Measurements from ENCODE around the gene SPAG4. TPM values are rescaled to one million over a fixed set of nuclear protein-coding genes. Genes with fewer than 3 reads are reported as not detected.

SPAG4 gene
- polyA plus RNA-seq, 3 donors: 0.12 to 0.51 TPM; not detected in 1

GRCh38 chr20:35575958-35576357 lies 39.7 kb upstream of the SPAG4 start:
- Mint-ChIP-seq H3K27ac (no peak overlapping the region), H3K36me3 (no peaks in the 10 kb centered on the region), H3K27me3 (ENCODE audit: low read depth in 3 of 3) (peaks cover 5 to 6% (median 6%) of the 10 kb centered on the region in 3 donors), H3K4me1 (no peaks in the 10 kb centered on the region), H3K4me3 (no peak overlapping the region), H3K9me3 (peaks cover 0 to 23% (median 17%) of the 10 kb centered on the region in 7 donors)
- H3K27ac ChIP-seq (ENCODE audit: low read depth in 1 of 2, low read length in 2 of 2): no peak overlapping the region
- H3K27me3 ChIP-seq (ENCODE audit: control insufficient read depth in 2 of 2, insufficient read depth in 2 of 2, low read length in 2 of 2): no peaks in the 10 kb centered on the region
- no peak overlapping the region for H3K9ac ChIP-seq (ENCODE audit: insufficient read depth, low read length, poor library complexity, severe bottlenecking)
- no peak overlapping the region for H3K4me3 ChIP-seq (replicated peaks in 1 of 3; ENCODE audit: low read depth in 2 of 3, low read length in 3 of 3)
- no peaks in the 10 kb centered on the region for H3K79me2 ChIP-seq (ENCODE audit: insufficient read depth, low read length)
- no peak overlapping the region for H2AFZ ChIP-seq (ENCODE audit: insufficient read depth, low read depth, low read length, poor library complexity, severe bottlenecking)
- no peaks in the 10 kb centered on the region for H3K36me3 ChIP-seq (replicated peaks in 1 of 2; ENCODE audit: control insufficient read depth in 1 of 2, insufficient read depth in 2 of 2, low read length in 2 of 2)
- no CpG with 5 or more reads among the region's 4 CpGs for WGBS (ENCODE audit: insufficient coverage)
- intact Hi-C loops (cut with micrococcal nuclease): no loop called here
- H3K4me1 ChIP-seq (ENCODE audit: control insufficient read depth in 1 of 2, insufficient read depth in 2 of 2, low read length in 2 of 2): no peaks in the 10 kb centered on the region
- no peak for TF ChIP-seq CTCF (IDR thresholded peaks at IDR 0.05)
- H3K9me3 ChIP-seq (replicated peaks in 1 of 2; ENCODE audit: control insufficient read depth in 1 of 2, insufficient read depth in 1 of 2, low read length in 2 of 2): peaks cover 5 to 6% of the 10 kb centered on the region in 2 donors
- no peak overlapping the region for H3K4me2 ChIP-seq (replicated peaks; ENCODE audit: extremely low read depth, low read length, poor library complexity, severe bottlenecking)
- H4K20me1 ChIP-seq (ENCODE audit: insufficient read depth, low read length): no peaks in the 10 kb centered on the region
- no peak for DNase-seq

- H3K27ac ChIP-seq (ENCODE audit: low read depth in 1 of 2, low read length in 2 of 2): no peak overlapping the region
- H3K4me3 Mint-ChIP-seq: no peak overlapping the region
- 86% methylated on average over 1 of the region's 3 CpGs for WGBS (ENCODE audit: insufficient coverage)
Measured at GRCh38 chr20:35576816-35577215, 38.8 kb upstream of the SPAG4 start.

More at GRCh38 chr20:35576816-35577215, 38.8 kb upstream of the SPAG4 start:
- H3K9ac ChIP-seq (ENCODE audit: insufficient read depth, low read length, poor library complexity, severe bottlenecking): no peak overlapping the region
- no peaks in the 10 kb centered on the region for H4K20me1 ChIP-seq (ENCODE audit: insufficient read depth, low read length)
- H3K4me3 ChIP-seq (replicated peaks in 1 of 3; ENCODE audit: low read depth in 2 of 3, low read length in 3 of 3): no peak overlapping the region
- no peaks in the 10 kb centered on the region for H3K4me1 ChIP-seq (ENCODE audit: control insufficient read depth in 1 of 2, insufficient read depth in 2 of 2, low read length in 2 of 2)
- no peaks in the 10 kb centered on the region for H3K36me3 ChIP-seq (replicated peaks in 1 of 2; ENCODE audit: control insufficient read depth in 1 of 2, insufficient read depth in 2 of 2, low read length in 2 of 2)
- intact Hi-C loops (cut with micrococcal nuclease): no loop called here
- Mint-ChIP-seq H3K27ac (no peak overlapping the region), H3K36me3 (no peaks in the 10 kb centered on the region), H3K9me3 (peaks cover 0 to 24% (median 18%) of the 10 kb centered on the region in 7 donors), H3K27me3 (ENCODE audit: low read depth in 3 of 3) (peaks cover 4 to 6% (median 5%) of the 10 kb centered on the region in 3 donors), H3K4me1 (no peaks in the 10 kb centered on the region)
- DNase-seq: no peak
- H3K4me2 ChIP-seq (replicated peaks; ENCODE audit: extremely low read depth, low read length, poor library complexity, severe bottlenecking): no peak overlapping the region
- no peaks in the 10 kb centered on the region for H3K27me3 ChIP-seq (ENCODE audit: control insufficient read depth in 2 of 2, insufficient read depth in 2 of 2, low read length in 2 of 2)
- TF ChIP-seq CTCF (IDR thresholded peaks at IDR 0.05): no peak
- peaks cover 5 to 8% of the 10 kb centered on the region in 2 donors for H3K9me3 ChIP-seq (replicated peaks in 1 of 2; ENCODE audit: control insufficient read depth in 1 of 2, insufficient read depth in 1 of 2, low read length in 2 of 2)
- no peak overlapping the region for H2AFZ ChIP-seq (ENCODE audit: insufficient read depth, low read depth, low read length, poor library complexity, severe bottlenecking)
- no peaks in the 10 kb centered on the region for H3K79me2 ChIP-seq (ENCODE audit: insufficient read depth, low read length)
